Activated T-helper 1 cell treated with Interleukin-2 at 50 U/mL for 16 hours (primary cell): Measurements from ENCODE around the gene RUBCNL.
"Not testable (repeated sequence)": the region's sequence is repeated elsewhere in the genome, so short reads cannot be mapped to it uniquely, and the experiment has no call there.

ENCODE experiments used
- DNase-seq: peaks from one replicate; pipeline ENCODE4 v3.0.0-alpha.2; 2020; ENCODE audit warnings: low read depth

RUBCNL gene

GRCh38 chr13:46387064-46387851, at the start of gene RUBCNL:
Gene RUBCNL (minus strand): TSS chr13:46387252. CDS start chr13:46372475, 14,777 bp downstream.
- no peak for DNase-seq

- DNase-seq, result not testable (repeated sequence)
Measured at GRCh38 chr13:46429558-46429957, 42.5 kb upstream of the RUBCNL start.

GRCh38 chr13:46405457-46405856, 18.4 kb upstream of the RUBCNL start:
- DNase-seq, result no peak

- no peak for DNase-seq
Measured at GRCh38 chr13:46404733-46405100, 17.7 kb upstream of the RUBCNL start.

GRCh38 chr13:46403851-46404732, 17.0 kb upstream of the RUBCNL start:
- no peak for DNase-seq

- DNase-seq, result no peak
Measured at GRCh38 chr13:46402178-46402577, 15.1 kb upstream of the RUBCNL start.

GRCh38 chr13:46401432-46401831, 14.4 kb upstream of the RUBCNL start:
- no peak for DNase-seq

GRCh38 chr13:46396341-46396740, 9.3 kb upstream of the RUBCNL start:
- no peak for DNase-seq

GRCh38 chr13:46392967-46393366, 5.9 kb upstream of the RUBCNL start:
- no peak for DNase-seq

- no peak for DNase-seq
Measured at GRCh38 chr13:46389457-46390451, 2.7 kb upstream of the RUBCNL start.

GRCh38 chr13:46388846-46389245, 1.8 kb upstream of the RUBCNL start:
- no peak for DNase-seq

GRCh38 chr13:46388308-46388707, 1.3 kb upstream of the RUBCNL start:
- DNase-seq, result no peak

- DNase-seq, result no peak
Measured at GRCh38 chr13:46386392-46387063, 524 bp downstream of the RUBCNL start.

GRCh38 chr13:46385946-46386345, 1.1 kb downstream of the RUBCNL start:
- no peak for DNase-seq

GRCh38 chr13:46383383-46383782, 3.7 kb downstream of the RUBCNL start:
- no peak for DNase-seq

- no peak for DNase-seq
Measured at GRCh38 chr13:46382224-46382623, 4.8 kb downstream of the RUBCNL start.

- no peak for DNase-seq
Measured at GRCh38 chr13:46380242-46380641, 6.8 kb downstream of the RUBCNL start.

GRCh38 chr13:46379611-46380010, 7.4 kb downstream of the RUBCNL start:
- no peak for DNase-seq

- no peak for DNase-seq
Measured at GRCh38 chr13:46378411-46378810, 8.6 kb downstream of the RUBCNL start.

- no peak for DNase-seq
Measured at GRCh38 chr13:46377554-46377953, 9.5 kb downstream of the RUBCNL start.

- DNase-seq, result no peak
Measured at GRCh38 chr13:46374710-46375109, 12.3 kb downstream of the RUBCNL start.
